Germinal center (tissue), 1 donor: ENCODE data around the gene IGF2BP3.
"Not testable (repeated sequence)": the region's sequence is repeated elsewhere in the genome, so short reads cannot be mapped to it uniquely, and the experiment has no call there.

Source experiments
- DNase-seq: peaks from one replicate; pipeline ENCODE4 v3.0.0; 2012; ENCODE audit warnings: mixed read lengths, low spot score

IGF2BP3 gene

GRCh38 chr7:23470330-23471105, at the start of gene IGF2BP3:
TSS of gene IGF2BP3 (minus strand) at chr7:23470491. CDS start at chr7:23470110, 381 bp downstream.
- DNase-seq, result peak; percentile 60

DNA sequence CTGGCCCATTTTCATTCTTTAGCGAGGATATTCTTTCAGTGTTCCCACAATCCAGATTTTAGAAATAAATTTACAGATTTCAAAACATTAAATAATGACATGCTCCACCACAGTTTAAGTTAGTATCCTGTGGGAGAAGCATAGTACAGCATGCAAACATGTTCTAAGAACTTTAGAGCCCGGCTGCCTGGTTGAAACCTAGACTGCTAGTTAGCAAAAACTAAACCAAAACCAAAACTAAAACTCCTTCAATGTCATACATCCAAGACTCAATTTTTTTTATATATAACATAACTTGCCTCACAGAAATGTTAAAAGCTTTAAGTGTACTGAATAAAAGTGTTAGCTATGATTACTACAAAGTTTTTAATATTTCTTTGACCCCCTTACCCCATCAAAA, 44.5 kb upstream of the IGF2BP3 start:
- DNase-seq, result no peak

GRCh38 chr7:23513746-23514145, 43.5 kb upstream of the IGF2BP3 start:
- not testable (repeated sequence) for DNase-seq

DNA sequence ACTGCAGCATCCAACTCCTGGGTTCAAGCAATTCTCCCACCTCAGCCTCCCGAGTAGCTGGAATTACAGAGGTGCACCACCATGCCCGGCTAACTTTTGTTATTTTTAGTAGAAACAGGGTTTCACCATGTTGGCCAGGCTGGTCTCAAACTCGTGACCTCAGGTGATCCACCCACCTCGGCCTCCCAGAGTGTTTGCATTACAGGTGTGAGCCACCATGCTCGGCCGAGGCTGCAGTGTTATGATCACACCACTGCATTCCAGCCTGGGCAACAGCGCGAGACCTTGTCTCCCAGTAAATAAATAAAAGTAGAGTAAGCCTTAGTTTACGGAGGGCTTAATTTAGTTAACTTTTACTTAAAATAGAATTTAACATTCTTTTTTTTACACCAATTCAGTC, 23.7 kb upstream of the IGF2BP3 start:
- DNase-seq, result no peak

DNA sequence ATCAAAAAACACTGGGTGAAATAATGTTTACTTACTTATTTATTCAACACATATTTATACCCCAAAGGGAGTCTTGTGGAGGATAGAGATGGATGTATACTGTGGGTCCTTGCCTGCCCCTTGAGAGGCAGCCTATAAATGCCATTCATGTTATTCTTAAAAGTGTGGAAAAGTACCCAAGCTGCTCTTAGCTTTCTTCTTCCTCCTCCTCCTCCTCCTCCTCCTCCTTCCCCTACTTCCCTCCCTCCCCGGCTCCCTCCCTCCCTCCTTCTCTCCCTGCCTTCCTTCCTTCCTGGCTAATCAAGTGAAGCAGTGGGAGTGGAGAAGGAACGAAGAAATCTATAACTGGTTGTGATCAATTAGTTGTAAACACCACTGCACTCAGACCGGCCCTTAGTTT, 21.2 kb upstream of the IGF2BP3 start:
- DNase-seq, result no peak

DNA sequence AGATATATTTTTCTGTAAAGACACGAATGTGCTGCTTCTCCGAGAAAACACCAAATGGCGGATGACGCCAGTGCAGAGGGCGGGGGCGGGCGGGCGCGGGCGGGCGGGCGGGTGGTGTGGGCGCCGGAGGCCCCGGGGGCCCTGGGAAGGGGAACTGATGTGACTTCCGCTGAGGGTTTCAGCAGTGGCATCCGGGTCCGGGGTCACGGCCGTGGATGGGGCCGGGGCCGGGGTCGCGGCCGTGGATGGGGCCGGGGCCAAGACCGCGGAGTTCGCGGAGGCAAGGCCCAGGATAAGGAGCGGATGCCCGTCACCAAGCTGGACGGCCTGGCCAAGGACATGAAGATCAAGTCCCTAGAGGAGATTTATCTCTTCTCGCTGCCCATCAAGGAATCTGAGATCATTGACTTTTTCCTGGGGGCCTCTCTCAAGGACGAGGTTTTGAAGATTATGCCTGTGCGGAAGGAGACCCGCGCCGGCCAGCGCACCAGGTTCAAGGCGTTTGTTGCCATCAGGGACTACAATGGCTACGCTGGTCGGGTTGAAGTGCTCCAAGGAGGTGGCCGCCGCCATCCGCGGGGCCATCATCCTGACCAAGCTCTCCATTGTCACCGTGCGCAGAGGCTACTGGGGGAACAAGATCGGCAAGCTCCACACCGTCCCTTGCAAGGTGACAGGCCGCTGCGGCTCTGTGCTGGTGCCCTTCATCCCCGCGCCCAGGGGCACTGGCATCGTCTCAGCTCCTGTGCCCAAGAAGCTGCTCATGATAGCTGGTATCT, 20.3 kb upstream of the IGF2BP3 start:
- peak; percentile 72 for DNase-seq

DNA sequence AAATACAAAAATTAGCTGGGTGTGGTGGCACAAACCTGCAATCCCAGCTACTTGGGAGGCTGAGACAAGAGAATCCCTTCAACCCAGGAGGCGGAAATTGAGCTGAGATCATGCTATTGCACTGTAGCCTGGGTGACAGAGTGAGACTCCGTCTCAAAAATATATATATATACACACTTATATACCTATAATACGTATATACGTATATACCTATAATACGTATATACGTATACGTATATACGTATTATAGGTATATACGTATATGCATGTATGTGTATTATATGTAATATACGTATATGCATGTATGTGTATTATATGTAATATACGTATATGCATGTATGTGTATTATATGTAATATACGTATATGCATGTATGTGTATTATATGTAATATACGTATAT, 18.4 kb upstream of the IGF2BP3 start:
- DNase-seq, result not testable (repeated sequence)

DNA sequence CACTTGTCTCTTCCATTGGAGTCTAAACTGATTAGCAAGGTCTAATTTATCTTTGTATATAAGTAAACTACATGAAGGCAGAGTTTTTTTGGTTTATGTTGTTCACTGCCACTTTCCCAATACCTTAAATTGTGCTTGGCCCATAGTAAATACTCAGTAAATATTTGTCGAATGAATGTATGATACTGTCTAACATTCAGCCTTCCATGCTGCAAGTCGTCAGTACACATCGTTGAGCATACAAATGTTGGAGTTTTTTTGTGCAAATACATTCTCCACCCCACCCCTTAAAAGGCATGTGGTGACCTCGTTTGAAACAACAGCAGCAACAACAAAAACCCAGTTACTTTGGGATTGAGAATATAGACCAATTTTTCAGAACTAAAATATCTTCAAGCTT, 17.4 kb upstream of the IGF2BP3 start:
- no peak for DNase-seq

DNA sequence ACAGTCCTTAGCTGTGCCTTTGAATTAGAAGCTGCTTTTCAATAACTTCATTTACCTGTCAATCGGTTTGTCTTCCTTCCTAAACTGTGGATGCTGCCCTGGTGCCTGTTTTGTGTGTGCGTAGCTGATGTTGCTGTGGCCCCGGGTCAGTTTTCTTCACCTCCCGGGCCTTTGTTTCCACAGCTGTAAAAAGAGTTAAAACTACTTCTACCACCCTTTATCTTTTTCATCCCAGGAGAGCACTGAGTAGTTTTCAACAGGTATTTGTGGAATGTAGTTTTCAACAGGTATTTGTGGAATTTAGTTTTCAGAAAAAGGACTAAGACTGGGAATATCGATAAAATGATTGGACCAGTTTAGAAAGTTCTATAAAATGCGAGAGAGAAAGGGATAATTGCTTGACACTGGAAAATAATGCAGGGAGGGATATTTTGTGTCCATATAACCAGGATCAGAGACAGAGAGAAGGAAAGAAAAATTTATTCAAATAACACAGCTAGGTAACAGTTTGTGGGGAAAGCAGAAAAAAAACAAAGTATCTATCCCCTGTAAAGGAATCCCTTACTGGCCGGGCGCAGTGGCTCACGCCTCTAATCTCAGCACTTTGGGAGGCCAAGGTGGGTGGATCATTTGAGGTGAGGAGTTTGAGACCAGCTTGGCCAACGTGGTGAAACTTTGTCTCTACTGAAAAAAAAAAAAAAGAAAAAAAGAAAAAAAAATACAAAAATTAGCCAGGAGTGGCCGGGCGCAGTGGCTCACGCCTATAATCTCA, 15.9 kb upstream of the IGF2BP3 start:
- DNase-seq, result no peak

DNA sequence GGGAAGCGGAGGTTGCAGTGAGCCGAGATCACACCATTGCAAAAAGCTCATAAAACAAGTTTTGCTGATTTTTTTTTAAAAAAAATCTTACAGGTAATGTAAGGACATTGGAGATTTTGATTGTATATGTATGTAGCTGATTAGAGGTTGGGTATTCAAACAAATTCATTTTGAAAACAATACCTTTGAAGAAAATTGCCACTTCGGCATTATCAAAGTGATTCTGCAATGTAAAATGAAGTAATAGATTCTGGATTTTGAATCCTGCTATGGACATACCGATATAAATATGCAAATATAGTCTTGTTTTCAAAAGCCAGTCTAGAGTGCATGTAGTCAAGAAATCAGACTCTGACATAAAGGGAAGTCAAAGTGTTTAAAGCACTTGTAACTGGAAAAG, 12.4 kb upstream of the IGF2BP3 start:
- no peak for DNase-seq

- no peak for DNase-seq
These were observed 7.9 kb upstream of the IGF2BP3 start for GRCh38 chr7:23477962-23478866.

DNA sequence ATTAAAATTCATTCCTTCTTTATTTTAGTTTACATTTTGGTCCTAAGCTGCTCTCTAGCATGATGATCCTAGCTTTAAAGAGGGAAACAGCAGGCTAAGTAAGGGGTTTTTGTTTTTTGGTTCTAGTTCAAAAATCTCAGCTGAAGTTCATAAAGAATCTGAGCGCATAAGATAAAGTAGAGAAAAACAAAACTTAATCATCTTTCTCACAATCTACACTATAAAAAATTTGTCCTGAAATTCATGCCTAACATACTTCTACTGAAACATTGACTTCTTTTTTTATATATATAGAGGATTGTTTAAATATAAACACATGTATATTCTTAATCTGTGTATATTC, 6.8 kb upstream of the IGF2BP3 start:
- no peak for DNase-seq

- no peak for DNase-seq
These were observed 6.2 kb upstream of the IGF2BP3 start for GRCh38 chr7:23476286-23477156.

- DNase-seq, result no peak
These were observed 5.2 kb upstream of the IGF2BP3 start for GRCh38 chr7:23475576-23475839.

DNA sequence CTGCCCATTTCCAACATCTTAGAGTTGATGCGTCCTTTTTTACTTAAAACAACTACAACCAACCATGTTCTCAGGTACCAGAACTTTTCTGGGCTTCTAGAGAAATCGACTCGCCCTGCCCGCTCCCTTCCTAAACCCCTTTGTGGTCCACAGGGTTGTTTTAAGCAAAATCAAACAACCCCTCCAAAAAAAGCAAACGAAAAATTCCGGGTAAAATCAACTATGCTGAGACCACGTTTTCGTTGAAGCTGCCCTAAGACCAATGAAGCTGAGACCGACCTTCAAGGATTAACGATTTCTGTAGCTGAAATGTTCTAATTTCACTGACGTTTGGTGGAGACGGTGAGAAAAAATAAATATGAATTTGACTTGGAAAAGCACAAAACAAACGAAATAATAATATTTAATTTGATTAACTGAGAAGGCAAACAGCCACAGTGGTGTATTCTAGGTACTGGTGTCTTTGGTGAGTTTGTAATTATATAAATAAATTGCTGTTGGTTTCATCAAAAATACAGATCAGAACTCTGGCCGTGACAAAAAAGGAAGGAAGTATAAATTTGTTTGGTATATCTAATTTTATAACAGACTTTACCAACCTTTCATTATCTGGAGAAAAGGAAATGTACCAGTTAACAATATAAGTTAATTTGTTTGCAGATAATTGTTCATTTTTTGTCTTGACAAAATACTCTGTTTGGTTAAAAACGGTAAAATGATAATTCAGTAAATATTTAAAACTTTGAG, 4.7 kb upstream of the IGF2BP3 start:
- no peak for DNase-seq

GRCh38 chr7:23474094-23474828, 4.0 kb upstream of the IGF2BP3 start:
- peak; percentile 97 for DNase-seq

GRCh38 chr7:23473844-23474093, 3.5 kb upstream of the IGF2BP3 start:
- DNase-seq, result peak; percentile 36

DNA sequence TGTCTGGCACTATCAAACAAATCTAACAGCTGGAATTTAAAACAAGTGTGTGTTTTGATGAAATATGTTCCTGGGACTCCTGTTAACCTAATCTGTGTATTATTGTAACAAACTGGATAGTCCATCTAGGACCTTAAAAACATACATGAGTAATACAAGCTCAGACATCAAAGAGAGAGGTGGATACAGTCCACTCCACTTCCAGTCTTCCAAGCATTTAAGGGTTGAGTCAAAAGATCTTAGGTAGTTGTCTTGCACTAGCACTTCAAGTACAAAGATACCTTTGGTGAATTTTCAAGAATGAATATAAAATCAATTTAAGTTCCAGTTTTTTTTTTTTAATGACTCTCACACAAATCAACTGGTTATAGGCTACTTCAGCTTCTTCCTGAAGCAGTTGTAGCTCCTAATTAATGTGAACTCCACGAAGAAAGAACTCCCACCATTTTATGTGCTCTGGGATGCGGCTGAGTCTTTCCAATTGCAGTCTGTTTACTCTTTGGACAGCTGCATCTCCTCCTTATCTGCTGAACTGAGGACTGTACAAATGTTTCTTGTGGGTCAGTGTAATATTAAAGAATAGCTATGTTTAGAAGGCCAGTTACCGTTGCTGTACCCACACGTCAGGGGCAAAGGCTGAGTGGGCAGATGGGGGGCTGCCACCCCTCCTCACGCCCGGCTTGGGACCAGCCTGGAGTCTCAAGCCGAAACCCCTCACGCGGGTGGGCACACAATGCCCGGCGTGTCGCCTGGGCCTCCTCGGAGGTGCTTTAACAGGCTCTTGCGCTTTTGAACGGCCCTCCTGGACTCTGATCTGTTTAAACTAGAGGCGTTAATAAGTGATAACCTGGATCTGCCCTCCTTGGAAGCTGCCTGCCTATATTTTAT, 2.9 kb upstream of the IGF2BP3 start:
- DNase-seq, result no peak

- DNase-seq, result no peak
These were observed 2.3 kb upstream of the IGF2BP3 start for GRCh38 chr7:23472556-23472955.
